ENCODE data around the gene SPPL2A.

DNA sequence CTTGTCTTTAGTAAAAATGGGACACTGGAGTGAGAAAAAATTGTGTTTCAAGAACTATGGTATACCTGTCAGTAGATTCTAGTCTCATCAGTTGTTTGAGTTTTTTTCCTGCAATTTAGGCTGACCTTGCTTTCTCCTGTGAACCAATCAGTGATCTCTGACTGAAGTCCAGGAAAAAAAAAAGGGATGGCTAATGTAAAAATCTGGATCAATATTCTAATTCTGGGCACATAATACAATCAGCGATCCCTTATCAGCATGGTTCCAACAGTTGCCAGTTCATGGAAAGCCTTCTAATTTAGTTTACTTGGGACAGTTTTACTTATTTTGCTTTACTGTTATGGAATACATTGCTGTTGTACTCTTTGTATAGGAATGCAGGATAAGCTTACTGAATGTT lies 95.9 kb downstream of the SPPL2A start:
- TF ChIP-seq ETV6 (conservative IDR thresholded peaks at IDR 0.05 in 1 of 2, IDR thresholded peaks at IDR 0.05 in 1 of 2; ENCODE audit: borderline replicate concordance in 1 of 2, low read depth in 1 of 2), result no peak
- no peak for TF ChIP-seq RAD21 (IDR thresholded peaks at IDR 0.05; ENCODE audit: insufficient read depth, low read depth, low read length)
- TF ChIP-seq CHD1 (IDR thresholded peaks at IDR 0.05; ENCODE audit: low read depth, low read length), result no peak
- TF ChIP-seq, protein P1, sequence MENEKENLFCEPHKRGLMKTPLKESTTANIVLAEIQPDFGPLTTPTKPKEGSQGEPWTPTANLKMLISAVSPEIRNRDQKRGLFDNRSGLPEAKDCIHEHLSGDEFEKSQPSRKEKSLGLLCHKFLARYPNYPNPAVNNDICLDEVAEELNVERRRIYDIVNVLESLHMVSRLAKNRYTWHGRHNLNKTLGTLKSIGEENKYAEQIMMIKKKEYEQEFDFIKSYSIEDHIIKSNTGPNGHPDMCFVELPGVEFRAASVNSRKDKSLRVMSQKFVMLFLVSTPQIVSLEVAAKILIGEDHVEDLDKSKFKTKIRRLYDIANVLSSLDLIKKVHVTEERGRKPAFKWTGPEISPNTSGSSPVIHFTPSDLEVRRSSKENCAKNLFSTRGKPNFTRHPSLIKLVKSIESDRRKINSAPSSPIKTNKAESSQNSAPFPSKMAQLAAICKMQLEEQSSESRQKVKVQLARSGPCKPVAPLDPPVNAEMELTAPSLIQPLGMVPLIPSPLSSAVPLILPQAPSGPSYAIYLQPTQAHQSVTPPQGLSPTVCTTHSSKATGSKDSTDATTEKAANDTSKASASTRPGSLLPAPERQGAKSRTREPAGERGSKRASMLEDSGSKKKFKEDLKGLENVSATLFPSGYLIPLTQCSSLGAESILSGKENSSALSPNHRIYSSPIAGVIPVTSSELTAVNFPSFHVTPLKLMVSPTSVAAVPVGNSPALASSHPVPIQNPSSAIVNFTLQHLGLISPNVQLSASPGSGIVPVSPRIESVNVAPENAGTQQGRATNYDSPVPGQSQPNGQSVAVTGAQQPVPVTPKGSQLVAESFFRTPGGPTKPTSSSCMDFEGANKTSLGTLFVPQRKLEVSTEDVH (IDR thresholded peaks at IDR 0.05; ENCODE audit: low read depth, partially characterized antibody), result no peak
- TF ChIP-seq, protein P2, sequence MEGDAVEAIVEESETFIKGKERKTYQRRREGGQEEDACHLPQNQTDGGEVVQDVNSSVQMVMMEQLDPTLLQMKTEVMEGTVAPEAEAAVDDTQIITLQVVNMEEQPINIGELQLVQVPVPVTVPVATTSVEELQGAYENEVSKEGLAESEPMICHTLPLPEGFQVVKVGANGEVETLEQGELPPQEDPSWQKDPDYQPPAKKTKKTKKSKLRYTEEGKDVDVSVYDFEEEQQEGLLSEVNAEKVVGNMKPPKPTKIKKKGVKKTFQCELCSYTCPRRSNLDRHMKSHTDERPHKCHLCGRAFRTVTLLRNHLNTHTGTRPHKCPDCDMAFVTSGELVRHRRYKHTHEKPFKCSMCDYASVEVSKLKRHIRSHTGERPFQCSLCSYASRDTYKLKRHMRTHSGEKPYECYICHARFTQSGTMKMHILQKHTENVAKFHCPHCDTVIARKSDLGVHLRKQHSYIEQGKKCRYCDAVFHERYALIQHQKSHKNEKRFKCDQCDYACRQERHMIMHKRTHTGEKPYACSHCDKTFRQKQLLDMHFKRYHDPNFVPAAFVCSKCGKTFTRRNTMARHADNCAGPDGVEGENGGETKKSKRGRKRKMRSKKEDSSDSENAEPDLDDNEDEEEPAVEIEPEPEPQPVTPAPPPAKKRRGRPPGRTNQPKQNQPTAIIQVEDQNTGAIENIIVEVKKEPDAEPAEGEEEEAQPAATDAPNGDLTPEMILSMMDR (IDR thresholded peaks at IDR 0.05 in 2 of 3, conservative IDR thresholded peaks at IDR 0.05 in 1 of 3; ENCODE audit: control insufficient read depth in 2 of 3, extremely low read depth in 1 of 3, insufficient read depth in 1 of 3, low read depth in 3 of 3, low read length in 3 of 3), result no peak
- TF ChIP-seq, protein P3, sequence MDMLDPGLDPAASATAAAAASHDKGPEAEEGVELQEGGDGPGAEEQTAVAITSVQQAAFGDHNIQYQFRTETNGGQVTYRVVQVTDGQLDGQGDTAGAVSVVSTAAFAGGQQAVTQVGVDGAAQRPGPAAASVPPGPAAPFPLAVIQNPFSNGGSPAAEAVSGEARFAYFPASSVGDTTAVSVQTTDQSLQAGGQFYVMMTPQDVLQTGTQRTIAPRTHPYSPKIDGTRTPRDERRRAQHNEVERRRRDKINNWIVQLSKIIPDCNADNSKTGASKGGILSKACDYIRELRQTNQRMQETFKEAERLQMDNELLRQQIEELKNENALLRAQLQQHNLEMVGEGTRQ (IDR thresholded peaks at IDR 0.05; ENCODE audit: borderline replicate concordance, low read depth, low read length), result no peak
- TF ChIP-seq SREBF2 (IDR thresholded peaks at IDR 0.05; ENCODE audit: low read length), result no peak
- no peak for TF ChIP-seq MEF2A (IDR thresholded peaks at IDR 0.05; ENCODE audit: insufficient read depth, low read depth, low read length)
- no peak for TF ChIP-seq ZNF274 (IDR thresholded peaks at IDR 0.05; ENCODE audit: insufficient read depth, insufficient read length)
- no peak for TF ChIP-seq RBBP5 (conservative IDR thresholded peaks at IDR 0.05)
- no peak for TF ChIP-seq NFYA (IDR thresholded peaks at IDR 0.05; ENCODE audit: borderline replicate concordance, low read depth, low read length)
- no peak for TF ChIP-seq EP300 (IDR thresholded peaks at IDR 0.05; ENCODE audit: borderline replicate concordance in 1 of 2, control insufficient read depth in 1 of 2, low read depth in 2 of 2, low read length in 2 of 2)
- no peak for TF ChIP-seq ZZZ3 (IDR thresholded peaks at IDR 0.05; ENCODE audit: control insufficient read depth, insufficient read length, low read depth)
- TF ChIP-seq CBX3 (IDR thresholded peaks at IDR 0.05; ENCODE audit: borderline replicate concordance, low read depth), result no peak

Data from GM12878 (cell line).